ENCODE results near the gene PTPN9.

PTPN9 gene

GRCh38 chr15:75538376-75538775 lies 40.7 kb downstream of the PTPN9 start:
- H3K79me2 ChIP-seq (ENCODE audit: insufficient read depth, low read length) = peaks cover 14% of the 10 kb centered on the region; the same call in 1 of the 2 replicates
- no peak overlapping the region for H2AFZ ChIP-seq (ENCODE audit: low read length)
- H4K20me1 ChIP-seq (ENCODE audit: insufficient read depth, low read length) = no peaks in the 10 kb centered on the region
- H3K36me3 ChIP-seq (ENCODE audit: insufficient read depth, low read length) = no peaks in the 10 kb centered on the region
- no peaks in the 10 kb centered on the region for H3K9me3 ChIP-seq (ENCODE audit: low read length)
- no peaks in the 10 kb centered on the region for H3K27me3 ChIP-seq (ENCODE audit: insufficient read depth, low read length)
- no peak overlapping the region for H3K9ac ChIP-seq (ENCODE audit: low read length)
- no peaks in the 10 kb centered on the region for H3F3A ChIP-seq (ENCODE audit: insufficient read depth, low read length)
- TF ChIP-seq EZH2 (IDR thresholded peaks at IDR 0.05; ENCODE audit: borderline replicate concordance, low read length) (no peak), CTCF (IDR thresholded peaks at IDR 0.05; ENCODE audit: low read length) (no peak)
- no peak overlapping the region for H3K27ac ChIP-seq (ENCODE audit: low read depth, low read length, poor library complexity, severe bottlenecking)
- H3K4me2 ChIP-seq (ENCODE audit: low read length) = no peak overlapping the region
- H3K4me3 ChIP-seq (ENCODE audit: low read depth, low read length, poor library complexity, severe bottlenecking) = no peak overlapping the region
- no peaks in the 10 kb centered on the region for H3K9me2 ChIP-seq (ENCODE audit: low read depth, low read length)
- H3K4me1 ChIP-seq (ENCODE audit: insufficient read depth, low read length, severe bottlenecking) = peaks cover 5% of the 10 kb centered on the region

- Histone ChIP-seq H3F3A (ENCODE audit: insufficient read depth, low read length) (no peaks in the 10 kb centered on the region), H3K27ac (ENCODE audit: low read depth, low read length, poor library complexity, severe bottlenecking) (no peak overlapping the region), H2AFZ (ENCODE audit: low read length) (no peak overlapping the region), H3K4me3 (ENCODE audit: low read depth, low read length, poor library complexity, severe bottlenecking) (no peak overlapping the region), H3K79me2 (ENCODE audit: insufficient read depth, low read length) (peaks cover 14% of the 10 kb centered on the region; the same call in 1 of the 2 replicates), H3K9ac (ENCODE audit: low read length) (no peak overlapping the region), H3K9me2 (ENCODE audit: low read depth, low read length) (no peaks in the 10 kb centered on the region), H3K27me3 (ENCODE audit: insufficient read depth, low read length) (no peaks in the 10 kb centered on the region), H3K9me3 (ENCODE audit: low read length) (no peaks in the 10 kb centered on the region), H3K36me3 (ENCODE audit: insufficient read depth, low read length) (no peaks in the 10 kb centered on the region), H3K4me2 (ENCODE audit: low read length) (no peak overlapping the region), H4K20me1 (ENCODE audit: insufficient read depth, low read length) (no peaks in the 10 kb centered on the region), H3K4me1 (ENCODE audit: insufficient read depth, low read length, severe bottlenecking) (no peaks in the 10 kb centered on the region)
- TF ChIP-seq CTCF (IDR thresholded peaks at IDR 0.05; ENCODE audit: low read length) (no peak), EZH2 (IDR thresholded peaks at IDR 0.05; ENCODE audit: borderline replicate concordance, low read length) (no peak)
Observed at GRCh38 chr15:75533945-75534344, 45.2 kb downstream of the PTPN9 start.

- H3K79me2 ChIP-seq (ENCODE audit: insufficient read depth, low read length) = 0 out of 2 replicates have a peak, but pooled peaks cover 10% of the 10 kb centered on the region
- TF ChIP-seq CTCF (IDR thresholded peaks at IDR 0.05; ENCODE audit: low read length) (peak; percentile 34; the same call in 1 of the 2 replicates), EZH2 (IDR thresholded peaks at IDR 0.05; ENCODE audit: borderline replicate concordance, low read length) (no peak)
- H3K4me1 ChIP-seq (ENCODE audit: insufficient read depth, low read length, severe bottlenecking) = no peaks in the 10 kb centered on the region
- no peak overlapping the region for H2AFZ ChIP-seq (ENCODE audit: low read length)
- no peaks in the 10 kb centered on the region for H3K9me3 ChIP-seq (ENCODE audit: low read length)
- H3K4me2 ChIP-seq (ENCODE audit: low read length) = no peak overlapping the region
- H4K20me1 ChIP-seq (ENCODE audit: insufficient read depth, low read length) = no peaks in the 10 kb centered on the region
- no peaks in the 10 kb centered on the region for H3K27me3 ChIP-seq (ENCODE audit: insufficient read depth, low read length)
- H3K4me3 ChIP-seq (ENCODE audit: low read depth, low read length, poor library complexity, severe bottlenecking) = no peak overlapping the region
- H3K36me3 ChIP-seq (ENCODE audit: insufficient read depth, low read length) = 0 out of 2 replicates have a peak, but pooled peaks cover 5% of the 10 kb centered on the region
- H3K27ac ChIP-seq (ENCODE audit: low read depth, low read length, poor library complexity, severe bottlenecking) = no peak overlapping the region
- H3K9me2 ChIP-seq (ENCODE audit: low read depth, low read length) = no peaks in the 10 kb centered on the region
- no peak overlapping the region for H3K9ac ChIP-seq (ENCODE audit: low read length)
- no peaks in the 10 kb centered on the region for H3F3A ChIP-seq (ENCODE audit: insufficient read depth, low read length)
Observed at GRCh38 chr15:75532413-75533250, 46.5 kb downstream of the PTPN9 start.
